Measurements from ENCODE around the gene PTPRK.
"Not testable (repeated sequence)": the region's sequence is repeated elsewhere in the genome, so short reads cannot be mapped to it uniquely, and the experiment has no call there.

Gene PTPRK

DNA sequence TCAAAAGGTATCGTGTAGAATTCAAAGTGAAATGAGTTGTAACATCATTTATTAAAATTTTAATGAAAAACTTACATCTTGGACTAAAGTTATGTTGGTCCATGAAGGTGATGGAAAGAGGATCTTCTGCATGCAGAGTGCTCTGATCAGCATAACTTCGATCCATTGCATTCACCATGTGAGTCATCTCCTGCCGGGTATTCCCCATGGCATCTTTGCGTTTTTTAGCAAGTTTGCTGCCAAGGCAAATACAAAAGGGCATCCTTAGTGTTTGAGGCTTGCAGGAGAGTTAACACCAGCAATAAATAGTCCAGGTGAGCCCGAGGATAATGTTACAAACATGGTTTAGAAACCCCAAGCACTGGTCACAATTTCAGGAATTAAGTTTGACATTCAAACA lies 515.4 kb downstream of the PTPRK start:
- no peak for DNase-seq (ENCODE audit: low spot score)

DNA sequence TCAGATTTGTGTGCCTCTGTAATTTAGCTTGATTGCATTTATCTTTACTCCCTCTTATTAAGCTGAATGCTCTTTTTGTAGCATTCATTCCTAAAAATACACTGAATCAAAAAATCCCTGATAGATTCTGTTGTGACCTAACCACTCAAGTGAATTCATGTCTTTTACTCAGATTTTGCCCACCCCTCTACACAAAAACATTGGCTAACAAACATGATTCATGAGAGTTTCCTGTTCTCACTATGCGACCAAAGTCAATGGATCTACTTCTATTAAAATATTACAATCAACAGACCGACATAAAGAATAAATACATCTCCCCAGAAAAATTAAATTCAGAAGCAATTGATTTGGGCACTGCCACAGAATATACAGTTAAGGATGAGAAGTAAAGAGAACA lies 520.0 kb downstream of the PTPRK start:
- no peak for DNase-seq (ENCODE audit: low spot score)

DNA sequence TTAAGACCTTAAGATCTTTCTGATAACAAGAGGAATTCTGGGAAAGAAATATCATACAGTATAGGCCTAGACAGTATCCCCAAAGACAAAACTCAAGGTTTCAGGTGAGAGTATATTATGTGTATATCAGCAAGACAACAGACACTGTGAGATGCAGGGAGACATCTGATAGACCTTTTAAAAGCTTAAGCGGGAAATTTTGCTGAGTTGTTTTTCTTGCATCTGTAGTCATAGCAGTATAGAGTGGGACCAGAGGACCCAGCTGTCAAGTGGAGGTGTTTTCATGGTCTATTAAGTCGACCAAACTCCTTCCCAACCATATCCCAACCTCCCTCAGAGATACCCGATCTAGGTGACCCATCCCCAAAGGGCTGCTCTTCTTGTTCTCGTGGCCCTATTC lies 521.4 kb downstream of the PTPRK start:
- no peak for DNase-seq (ENCODE audit: low spot score)

DNA sequence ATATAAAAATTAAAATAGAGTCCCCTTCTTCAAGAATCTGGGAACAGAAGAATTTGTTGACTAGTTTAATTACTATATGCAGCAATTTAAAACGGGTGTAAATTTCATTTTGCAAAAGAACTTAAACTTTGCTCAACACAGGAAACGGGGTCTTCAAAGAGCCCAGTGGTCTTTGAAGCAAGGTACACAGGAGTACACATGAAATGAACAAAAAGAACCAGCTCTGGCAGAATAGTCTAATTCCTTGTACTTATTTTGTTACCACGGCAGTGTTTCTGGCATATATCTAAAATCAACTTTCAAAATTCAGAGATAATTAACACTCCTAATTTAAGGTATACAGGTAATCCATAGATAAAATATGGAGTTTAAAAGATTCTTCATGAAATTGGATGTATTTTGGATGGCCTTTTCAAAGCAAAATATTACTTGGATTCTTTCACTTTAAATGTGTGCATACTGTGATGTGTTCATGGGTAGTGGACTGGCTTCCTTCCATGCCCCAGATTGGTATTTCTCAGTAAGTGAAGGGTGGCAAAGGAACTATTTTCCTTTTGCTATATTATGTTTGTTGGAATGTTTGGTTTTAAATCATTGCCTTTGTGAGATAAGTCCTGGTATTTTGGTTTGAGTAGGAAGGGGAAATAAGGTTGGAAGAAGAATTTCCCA lies 522.8 kb downstream of the PTPRK start:
- no peak for DNase-seq (ENCODE audit: low spot score)

DNA sequence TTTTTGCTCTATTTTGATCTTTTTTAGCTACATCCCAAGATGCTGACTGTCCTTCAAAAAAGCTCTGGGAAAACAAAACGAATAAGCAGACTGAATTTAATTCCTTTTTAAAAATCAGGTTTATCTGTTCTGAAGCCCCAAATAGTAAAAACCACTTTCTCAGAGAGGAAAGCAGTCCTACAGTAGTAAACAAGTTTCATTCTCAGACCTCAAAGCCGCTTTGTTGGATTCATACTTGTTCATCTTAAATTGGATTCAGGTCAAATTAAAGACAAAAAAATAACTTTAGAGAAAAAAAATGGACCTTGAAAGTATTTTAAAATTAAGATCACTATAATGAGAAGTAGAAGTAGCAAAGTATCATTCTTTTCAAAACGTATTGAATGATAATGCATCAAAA lies 523.5 kb downstream of the PTPRK start:
- DNase-seq (ENCODE audit: low spot score): no peak

DNA sequence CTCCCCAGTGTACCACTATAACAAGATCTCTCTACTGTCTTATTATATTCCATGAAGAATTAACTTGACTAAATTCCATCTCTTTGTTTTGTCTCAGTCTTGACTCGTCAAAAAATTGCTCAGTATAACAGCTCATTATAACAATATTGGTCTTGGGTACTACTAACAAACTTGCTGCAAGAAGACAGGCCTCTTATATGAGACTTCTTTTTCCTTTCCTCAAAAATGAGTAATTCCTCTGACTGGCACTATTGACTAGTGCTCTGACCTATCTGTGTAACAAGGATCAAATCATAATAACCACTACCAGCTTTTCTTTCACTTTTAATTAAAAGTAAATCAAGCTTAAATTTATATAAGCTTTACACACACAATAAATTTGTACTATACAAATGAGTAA lies 528.3 kb downstream of the PTPRK start:
- DNase-seq (ENCODE audit: low spot score): no peak

DNA sequence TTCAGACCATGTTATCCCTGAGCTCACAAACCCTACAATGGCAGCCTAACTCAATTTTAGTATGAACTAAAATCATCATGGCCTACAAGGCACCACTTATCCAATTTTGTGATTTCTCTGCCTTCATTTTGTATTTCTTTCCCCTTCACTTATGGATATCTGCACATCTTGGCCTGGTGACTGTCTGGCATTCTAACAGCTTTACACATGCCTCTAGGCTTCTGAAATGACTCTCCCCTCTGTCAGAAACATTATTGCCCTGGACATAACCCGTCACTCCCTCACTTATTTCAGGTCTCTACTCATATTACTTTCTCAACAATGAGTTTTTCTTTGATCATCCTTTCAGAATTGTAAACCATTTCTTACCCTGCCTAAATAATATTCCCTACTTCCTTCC lies 530.3 kb downstream of the PTPRK start:
- DNase-seq (ENCODE audit: low spot score): no peak

DNA sequence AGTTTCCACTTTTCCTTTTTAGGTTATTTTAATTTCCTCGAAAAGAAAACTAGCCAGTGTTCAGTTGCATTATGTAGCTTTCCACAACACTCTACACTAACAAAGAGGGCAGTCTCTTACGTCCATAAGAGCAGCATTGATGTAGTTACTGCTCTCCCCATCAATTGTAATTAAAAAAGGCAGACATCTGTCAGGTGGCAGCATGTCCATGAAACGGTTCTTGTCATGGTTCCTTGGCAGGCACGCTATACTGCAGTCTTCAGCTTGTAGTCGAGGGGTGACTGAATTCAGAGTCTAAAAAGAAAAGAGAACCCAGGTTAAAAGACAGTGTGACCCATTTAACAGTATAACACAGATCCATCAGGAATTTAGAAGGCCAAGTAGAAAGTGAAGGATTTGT lies 539.4 kb downstream of the PTPRK start:
- DNase-seq (ENCODE audit: low spot score): no peak

DNA sequence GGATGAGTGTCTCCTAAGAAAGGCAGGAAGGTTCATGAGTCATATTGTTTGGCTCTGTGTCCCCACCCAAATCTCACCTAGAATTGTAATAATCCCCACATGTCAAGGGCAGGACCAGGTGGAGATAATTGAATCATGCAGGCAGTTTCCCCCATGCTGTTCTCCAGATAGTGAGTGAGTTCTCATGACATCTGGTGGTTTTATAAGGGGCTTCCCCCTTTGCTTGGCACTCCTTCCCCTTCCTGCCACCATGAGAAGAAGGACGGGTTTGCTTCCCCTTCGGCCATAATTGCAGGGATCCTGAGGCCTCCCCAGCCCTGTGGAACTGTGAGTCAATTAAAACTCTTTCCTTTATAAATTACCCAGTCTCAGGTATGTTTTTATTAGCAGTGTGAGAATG lies 542.2 kb downstream of the PTPRK start:
- not testable (repeated sequence) for DNase-seq (ENCODE audit: low spot score)

DNA sequence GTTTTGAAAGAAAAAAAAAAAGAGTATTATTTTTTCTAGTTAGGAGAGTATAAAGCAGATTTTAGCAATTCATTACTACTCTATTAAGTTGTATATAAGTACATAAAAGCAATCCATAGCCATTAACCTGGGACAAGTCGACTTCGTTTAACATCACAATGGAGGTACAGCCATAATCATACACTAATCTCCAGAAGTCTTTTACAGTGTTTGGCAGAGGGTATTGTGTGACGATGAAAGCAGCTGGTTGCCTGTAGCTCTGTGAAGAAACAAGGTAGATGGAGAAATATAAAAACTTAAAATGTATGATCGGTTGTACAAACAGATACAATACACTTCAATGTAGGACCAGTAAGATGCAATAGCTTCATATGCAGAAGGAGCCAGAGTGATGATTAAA lies 543.6 kb downstream of the PTPRK start:
- no peak for DNase-seq (ENCODE audit: low spot score)

DNA sequence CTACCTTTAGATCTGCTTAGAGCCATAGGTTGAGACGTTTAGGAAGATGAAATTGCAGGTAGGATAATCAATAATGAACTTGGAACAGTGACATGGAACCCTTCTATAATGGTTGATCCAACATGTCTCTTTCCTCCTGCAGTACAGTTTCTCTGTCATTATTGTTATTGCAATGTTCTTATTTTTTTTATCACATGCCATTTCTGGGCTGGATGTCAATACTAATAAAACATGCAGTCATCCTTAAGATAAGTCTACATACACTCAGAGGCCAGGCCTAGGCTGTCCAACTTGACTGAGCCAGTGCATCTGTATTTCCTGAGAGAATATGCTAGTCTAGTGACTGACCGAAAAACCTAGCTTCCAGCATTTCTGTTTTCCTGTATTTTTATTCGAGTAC lies 544.3 kb downstream of the PTPRK start:
- no peak for DNase-seq (ENCODE audit: low spot score)

DNA sequence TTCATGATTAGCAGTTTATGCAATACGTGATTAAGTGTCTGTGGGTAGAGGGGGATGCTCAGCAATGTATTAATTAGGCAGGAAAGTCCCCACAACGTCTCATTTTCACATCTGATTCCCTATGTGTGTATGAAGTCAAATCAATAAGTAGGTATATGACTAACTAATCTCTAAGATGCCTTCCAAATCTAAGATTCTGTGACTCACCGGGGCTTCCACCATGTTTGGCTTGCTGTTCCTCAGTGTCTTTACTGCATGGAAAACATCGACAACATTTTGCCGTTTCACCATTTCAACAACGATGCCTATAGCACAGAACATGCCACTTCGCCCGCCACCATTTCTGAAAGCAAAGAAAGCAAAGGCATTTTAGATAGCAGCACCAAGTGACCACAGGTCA lies 547.6 kb downstream of the PTPRK start:
- DNase-seq (ENCODE audit: low spot score): no peak

DNA sequence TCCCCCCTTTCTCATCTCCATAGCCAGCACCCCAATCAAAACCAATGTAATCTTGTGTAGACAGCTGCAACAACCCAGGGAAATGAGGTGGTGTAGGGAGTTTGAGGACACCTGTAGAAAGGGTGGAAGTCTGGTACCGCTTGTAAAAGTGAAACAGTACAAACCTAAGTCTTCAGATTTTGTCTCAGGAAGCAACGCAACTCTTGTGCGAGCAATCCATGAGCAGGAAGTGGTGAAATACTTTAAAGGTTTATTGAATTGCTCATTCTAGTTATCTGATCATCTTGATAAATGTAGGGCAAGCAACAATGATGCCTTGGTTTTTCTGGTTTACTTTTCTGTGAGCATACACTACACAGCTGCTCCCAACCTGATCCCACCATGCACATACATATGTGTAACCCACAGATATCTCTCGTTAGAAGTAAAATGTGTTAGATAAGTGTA lies 548.4 kb downstream of the PTPRK start:
- no peak for DNase-seq (ENCODE audit: low spot score)

DNA sequence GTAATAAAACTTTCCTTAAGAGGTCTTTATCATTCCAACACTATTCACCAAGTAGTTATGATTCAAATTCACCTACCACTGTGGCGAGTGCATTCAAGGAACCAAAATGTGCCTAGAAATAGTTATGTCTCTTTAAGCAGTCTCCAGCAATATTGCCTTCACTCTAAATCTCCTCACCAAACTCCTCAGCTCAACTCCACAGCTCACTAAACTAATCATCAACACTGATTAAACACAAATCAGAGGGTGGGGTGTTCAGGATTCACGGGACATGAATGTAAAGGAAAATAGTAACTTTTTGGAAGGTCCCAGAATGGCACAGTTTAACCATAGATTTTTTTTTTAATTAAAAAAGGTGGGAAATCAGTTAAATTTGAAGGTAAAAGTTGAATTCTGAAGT lies 549.0 kb downstream of the PTPRK start:
- no peak for DNase-seq (ENCODE audit: low spot score)

DNA sequence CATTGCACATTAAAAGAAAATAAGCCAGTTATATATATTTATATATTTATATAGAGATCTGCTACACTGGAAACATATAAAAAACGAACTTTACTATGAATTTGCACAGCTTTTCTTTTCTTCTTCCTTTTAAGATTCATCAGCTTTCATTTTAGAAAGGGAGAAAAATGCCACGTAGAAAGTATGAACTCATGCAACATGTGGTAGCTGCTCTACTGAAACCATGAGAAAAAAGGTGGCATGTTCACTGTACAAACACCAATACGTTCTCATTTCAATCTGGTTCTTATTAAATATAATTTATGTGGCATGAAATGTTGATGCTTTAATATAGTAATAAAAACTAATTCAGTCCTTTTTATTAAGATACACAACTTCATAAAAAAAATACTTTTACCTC lies 550.7 kb downstream of the PTPRK start:
- no peak for DNase-seq (ENCODE audit: low spot score)

DNA sequence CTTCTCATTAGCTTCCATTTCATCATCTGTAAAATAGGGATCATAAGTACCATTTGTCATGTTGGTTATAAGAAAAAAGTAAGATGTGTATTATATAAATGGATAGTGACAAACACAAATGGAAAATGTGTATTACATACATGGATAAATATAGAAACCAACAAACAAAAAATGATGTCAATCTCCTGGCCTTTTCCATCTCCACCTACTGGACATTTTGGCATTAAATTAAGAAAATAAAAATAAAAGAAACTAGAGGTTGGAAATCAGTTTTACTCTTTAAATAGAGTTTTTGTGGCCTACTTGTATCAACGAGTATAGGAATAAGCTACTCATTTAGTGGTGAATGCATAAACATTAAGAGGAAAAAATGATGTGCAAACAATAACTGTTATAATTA lies 552.0 kb downstream of the PTPRK start:
- DNase-seq (ENCODE audit: low spot score): no peak

DNA sequence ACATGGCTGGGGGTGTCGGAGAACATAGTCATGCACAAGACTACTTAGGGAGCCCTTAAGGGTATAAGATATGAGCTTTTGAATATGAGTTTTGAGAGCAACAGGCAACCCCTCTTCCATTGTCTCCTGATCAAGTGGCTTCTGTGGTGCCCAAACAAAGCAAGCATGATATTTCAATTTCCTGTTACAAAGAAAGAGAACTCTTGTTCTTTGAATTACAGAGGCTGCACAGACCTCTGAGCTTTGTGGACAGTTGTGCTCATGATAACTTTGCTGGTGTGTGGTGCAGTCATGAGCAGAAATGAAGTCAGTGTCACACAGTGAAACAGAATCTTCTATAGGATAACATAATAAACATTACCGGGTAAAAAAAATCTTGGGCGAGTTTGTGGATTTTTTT lies 552.7 kb downstream of the PTPRK start:
- DNase-seq (ENCODE audit: low spot score): no peak

DNA sequence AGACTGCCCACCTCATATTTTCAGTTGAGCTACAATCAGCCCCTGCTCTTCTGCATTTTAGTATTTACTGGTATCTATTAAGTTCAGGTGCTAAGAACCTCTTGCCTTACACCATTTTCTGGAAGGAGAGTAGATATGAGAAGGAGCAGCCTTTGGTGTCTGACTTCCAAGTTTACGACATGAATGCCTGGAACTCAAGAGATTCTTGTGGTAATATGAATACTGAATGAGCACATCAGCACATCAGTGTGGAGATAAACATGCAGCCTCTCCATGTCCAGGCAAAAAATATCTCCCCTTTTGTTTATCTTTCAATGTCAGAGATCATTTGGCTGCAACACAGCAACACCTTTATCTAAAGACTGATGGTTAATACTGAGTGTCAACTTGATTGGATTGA lies 553.8 kb downstream of the PTPRK start:
- no peak for DNase-seq (ENCODE audit: low spot score)

DNA sequence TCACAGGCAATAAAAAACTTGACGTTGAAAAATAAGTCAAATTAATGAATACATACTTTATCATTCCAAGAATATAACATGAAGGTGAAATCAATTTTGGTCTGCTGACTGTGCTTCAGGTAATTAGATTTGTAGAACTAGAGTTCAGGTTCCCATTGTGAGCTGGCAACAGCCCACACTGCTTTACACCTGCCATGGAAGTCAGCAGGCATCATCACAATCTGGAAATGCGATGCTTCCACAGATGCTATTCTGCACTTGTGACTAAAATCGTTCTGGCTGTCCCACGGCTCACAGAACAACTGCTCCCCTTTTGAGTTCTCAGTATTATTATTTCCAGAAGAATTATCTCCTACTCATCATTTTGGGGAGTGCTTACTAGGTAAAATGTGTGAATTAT lies 556.9 kb downstream of the PTPRK start:
- no peak for DNase-seq (ENCODE audit: low spot score)

DNA sequence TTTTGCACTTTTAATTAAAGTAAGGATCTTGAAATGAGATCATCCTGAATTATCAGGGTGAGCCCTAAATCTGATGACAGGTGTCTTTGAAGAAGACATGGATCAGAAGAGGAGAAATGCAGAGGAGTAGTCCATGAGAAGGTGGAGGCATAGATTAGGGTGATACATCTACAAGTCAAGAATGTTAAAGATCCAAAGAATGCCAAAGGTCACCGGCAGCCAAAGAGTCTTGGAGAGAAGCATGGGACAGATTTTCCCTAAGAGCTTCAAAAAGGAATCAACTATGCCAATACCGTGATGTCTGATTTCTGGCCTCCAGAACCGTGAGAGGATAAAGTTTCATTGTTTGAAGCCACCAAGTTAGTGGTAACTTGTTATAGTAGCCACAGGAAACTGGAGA lies 560.5 kb downstream of the PTPRK start:
- no peak for DNase-seq (ENCODE audit: low spot score)

DNA sequence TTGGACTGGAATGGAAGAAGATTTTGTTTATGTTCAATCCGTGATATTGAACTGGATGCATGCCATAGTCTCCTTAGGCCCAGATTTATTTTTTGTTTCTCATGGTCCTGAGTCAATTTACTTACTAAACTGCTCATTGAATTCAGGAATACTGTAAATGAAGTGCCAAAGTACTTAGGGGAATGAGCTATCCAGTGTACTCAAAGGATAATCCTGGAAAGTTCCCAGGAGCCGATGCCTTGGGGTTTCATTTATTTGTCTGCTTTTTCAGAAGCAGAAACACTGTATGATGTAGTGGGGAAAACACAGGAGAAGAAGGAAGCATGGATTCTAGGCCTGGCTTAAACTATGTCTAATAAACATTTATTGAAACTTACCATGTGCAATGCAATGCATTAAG lies 563.4 kb downstream of the PTPRK start:
- DNase-seq (ENCODE audit: low spot score): no peak

DNA sequence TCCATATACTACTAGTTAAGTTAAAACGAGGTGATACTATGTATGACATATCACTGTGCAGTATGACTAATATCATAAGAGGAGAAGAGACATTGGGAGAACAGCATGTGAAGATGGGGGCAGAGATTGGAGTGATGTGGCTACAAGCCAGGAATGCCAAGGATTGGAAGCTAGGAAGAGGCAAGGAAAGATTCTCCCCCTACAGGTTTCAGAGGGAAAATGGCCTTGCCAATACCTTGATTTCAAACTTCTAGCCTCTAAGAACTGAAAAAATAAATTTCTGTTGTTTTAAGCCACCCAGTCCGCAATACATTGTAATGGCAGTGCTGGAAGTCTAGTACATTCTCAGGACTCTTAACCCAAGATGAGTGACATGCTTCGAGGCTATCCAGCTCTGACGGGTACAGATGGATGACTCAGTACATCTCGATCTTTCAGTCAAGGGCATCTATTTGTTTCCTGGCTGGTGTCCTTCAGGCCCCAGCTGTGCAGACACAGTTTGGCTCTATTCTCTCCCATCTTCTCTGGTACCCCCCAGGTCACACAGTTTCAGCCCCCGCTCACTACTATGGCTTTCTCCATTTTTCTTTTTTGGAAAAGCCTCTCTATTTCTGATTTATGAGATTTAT lies 564.0 kb downstream of the PTPRK start:
- DNase-seq (ENCODE audit: low spot score): no peak

DNA sequence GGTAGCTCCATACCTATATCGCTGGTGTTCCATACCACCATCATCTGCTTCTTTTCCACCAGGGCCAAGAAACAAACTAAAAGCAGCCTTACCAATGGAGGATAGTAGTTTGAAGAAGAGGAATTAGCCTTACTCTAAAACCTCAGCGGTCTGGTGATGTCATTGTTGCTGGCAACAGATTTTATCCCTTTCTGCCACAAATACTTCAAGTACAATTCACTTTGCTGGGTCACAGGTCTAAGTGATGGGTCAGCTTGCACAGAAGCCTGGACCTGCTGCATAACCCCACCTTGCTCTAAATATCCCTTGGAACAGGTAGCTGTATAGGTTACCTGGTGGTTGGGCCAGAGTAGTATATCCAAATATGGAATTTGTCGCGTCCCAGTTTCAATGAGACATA lies 566.3 kb downstream of the PTPRK start:
- no peak for DNase-seq (ENCODE audit: low spot score)

DNA sequence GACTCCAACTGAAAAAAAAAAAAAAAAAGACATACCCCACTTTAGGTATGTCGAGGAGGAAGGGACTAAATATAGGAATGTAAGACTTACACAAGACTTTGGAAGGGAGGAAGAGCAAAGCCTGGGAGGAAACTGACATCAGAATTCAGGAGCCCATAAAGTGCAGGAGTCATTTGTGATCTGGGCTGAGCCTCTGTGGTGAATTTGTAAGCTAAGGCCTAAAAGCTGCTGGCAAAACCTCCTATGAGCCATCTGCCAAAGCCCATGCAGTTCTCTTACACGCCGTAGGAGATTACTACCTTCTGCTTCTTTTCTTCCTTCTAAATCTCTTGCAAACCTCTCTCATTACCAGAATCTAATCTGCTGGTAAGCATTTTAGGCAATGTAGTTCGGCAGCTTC lies 567.6 kb downstream of the PTPRK start:
- no peak for DNase-seq (ENCODE audit: low spot score)
